Measurements from ENCODE around the gene ZNF219.
A peak's percentile ranks its signal among the peaks of the same experiment; 100 is the strongest.

Gene ZNF219
- 12.2 to 22.7 reads per million in 2 donors for total RNA-seq

DNA sequence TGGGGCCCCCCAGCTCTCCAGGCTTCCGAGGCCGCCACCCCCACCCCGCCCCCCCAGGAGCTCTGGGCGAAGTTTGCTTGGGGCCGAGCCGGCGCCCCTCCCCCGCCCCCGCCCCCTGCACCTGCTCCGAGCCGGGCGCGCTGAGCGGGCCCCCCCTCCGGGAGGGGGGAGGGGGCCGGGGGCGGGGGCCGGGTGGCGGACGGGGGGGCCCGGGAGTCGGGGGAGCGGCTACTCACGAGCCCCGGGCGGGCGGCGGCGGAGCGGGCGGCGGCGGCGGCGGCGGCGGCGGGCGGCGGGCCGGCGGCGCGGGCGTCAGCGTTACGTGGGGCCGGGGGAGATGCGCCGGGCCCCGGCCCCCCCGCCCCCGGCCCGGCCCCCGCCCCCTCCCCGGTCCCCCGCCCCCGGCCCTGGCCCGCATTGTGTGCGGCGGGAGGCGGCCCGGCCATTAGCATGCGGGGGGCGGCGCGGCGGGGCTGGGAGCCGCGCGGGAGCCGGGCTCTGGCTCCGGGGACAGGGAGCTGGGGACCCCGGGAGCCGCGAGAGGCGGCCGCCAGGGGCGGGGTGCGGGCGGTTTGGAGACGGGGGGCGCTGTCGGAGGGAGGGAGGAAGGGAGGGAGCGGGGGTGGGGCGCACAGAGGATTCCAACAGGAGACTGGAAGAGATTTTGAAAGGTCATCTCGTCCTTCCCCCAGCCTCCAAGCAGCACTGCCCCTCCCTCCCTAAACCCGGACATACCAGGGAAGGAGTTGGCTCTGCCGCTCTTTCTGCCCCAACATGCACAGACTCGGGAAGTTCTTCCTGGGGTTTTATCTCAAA, at the start of gene ZNF219:
ZNF219 (minus strand) TSS at position 580 of the 816 bp plus-strand sequence. CDS start 5,064 bp downstream, outside the sequence.
- peak; percentile 50 for DNase-seq

DNA sequence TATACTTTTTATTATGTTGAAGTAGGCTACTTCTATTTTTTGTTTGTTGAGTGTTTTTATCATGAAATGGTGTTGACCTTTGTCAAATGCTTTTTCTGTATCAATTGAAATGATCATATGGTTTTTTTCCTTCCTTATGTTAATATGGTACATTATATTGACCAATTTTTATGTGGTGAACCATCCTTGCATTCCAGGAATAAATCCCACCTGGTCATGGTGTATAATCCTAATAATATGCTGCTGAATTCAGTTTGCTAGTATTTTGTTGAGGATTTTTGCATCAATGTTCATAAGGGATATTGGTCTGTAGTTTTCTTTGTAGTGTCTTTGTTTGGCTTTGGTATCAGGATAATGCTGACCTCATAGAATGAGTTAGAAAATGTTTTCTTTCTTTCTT, 47.0 kb upstream of the ZNF219 start:
- no peak for DNase-seq

DNA sequence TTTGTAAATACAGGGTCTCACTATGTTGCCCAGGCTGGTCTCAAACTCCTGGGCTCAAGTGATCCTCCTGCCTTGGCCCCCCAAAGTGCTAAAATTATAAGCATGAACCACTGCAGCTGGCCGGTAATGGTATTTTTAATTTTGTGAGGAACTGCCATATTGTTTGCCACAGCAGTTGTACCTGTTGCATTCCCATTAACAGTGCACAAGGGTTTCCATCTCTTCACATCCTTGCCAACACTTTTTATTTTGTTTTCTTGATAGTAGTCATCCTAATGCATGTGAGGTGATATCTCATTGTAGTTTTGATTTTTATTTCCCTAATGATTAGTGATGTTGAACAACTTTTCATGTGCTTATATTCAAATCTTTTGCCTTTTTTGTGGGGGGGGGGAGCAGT, 43.9 kb upstream of the ZNF219 start:
- DNase-seq, result no peak

DNA sequence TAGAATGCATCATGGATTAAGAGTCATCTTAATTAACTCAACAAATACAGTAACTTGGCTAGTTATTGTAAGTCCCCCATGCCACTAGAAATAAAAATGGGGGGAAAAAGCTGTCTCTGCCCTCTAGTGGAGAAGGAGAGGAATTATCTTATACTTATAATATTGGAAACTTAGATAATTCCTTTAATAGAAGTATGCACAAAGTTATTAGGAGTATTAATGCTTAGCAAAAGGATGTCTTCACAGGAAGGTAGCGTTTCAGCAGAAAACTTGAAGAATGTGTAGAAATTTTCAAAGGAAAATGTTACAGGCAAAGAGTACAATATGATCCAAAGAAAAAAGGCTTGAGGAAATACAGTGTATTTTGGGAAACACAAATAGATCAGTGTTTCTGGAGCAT, 37.6 kb upstream of the ZNF219 start:
- no peak for DNase-seq

DNA sequence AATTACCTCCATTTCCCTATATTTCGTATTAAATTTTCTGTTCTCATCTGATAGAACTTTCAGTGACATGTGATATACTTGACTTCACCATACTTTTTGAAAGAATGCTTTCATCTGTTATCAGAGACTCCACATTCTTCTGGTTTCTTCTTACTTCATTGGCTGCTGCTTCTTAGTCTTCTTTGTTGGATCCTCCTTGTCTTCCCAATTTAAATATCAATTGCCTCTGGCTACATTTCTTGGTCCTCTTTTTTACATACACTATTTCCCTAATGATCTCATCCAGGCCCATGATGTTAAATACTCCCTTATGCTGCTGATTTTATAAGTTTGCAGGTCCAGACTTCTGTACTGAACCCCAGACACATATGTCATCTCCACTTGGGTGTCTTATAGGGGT, 35.4 kb upstream of the ZNF219 start:
- no peak for DNase-seq

DNA sequence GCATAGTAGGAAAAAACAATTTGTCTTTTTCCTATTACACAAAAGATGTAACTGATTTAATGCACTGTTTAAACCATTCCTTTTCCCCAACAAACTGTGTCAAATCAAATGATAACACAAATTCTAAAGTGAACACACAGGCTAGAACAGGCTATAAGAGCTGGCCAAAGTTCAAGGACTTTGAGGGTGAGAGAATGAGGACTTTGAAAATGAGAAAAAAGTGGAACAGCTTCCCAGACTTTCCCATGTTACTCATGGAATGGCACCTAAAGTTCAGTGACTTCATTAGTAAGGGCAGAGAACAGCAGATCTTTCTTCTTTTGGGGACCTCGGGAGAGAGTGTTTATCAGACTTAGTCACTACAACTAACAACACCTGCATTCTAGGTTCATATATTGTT, 25.0 kb upstream of the ZNF219 start:
- no peak for DNase-seq

DNA sequence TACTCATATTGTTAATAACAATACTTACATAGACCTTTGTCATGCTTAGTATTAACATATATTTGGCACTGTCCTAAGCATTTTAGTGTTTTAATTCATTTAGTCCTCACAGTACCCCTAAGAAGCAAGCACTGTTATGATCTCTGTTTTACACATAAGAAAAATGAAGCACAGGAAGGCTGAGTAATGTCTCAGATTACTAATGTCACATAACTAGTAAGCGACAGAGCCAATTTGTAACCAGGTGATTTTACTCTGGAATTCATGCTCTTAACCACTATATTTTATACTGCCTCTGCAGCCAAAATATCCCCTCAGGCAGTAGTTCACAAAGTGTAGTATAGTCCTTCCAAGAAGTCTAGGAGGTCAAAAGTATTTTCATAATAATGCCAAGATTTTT, 22.7 kb upstream of the ZNF219 start:
- no peak for DNase-seq

DNA sequence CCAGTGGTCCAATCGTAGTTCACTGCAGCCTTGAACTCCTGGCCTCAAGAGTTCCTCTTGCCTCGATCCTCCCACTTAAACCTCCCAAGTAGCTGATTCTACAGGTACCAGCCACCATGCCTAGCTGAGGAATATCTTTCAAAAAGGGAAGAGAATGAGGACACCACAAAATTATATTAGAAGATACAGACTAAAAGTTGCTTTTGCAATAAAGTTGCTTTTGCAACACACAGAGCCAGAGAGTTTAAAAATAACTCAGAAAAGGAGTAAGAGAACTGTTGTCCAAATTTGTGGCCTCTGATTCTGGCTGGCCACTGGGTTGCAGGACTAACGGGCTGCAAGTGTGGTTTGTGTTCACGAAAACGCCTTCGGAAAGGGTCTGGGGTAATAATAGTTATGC, 22.2 kb upstream of the ZNF219 start:
- DNase-seq, result no peak

DNA sequence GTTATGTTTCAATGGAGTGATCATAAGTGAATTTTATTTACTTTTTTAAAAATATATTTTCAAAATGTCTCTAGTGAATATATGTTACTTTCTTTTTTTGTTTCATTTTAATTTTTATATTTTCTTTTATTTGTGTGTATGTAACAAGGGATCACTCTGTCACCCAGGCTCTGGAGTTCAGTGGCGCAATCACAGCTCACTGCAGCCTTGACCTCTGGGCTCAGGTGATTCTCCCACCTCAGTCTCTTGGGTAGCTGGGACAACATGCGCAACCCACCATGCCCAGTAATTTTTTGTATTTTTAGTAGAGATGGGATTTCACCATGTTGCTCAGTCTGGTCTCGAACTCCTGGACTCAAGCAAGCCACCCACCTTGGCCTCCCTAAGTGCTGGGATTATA, 20.5 kb upstream of the ZNF219 start:
- DNase-seq, result no peak

DNA sequence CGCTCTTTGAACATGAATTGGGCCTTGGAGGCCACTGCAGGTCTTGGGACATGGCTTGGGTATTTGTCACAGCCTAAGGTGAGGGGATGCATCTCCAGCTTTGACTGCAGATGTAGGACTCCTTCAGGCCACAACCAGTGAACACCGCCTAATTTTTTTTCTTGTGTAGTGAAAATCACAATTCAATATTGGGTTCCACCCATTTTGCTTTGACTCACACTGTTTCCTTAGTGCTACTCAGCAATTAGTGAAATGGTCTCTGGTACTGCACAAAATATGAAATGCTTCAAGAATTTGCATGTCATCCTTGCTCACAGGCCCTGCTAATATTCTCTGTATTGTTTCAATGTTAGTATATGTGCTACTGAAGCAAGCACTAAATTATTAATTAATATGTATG, 14.9 kb upstream of the ZNF219 start:
- no peak for DNase-seq

DNA sequence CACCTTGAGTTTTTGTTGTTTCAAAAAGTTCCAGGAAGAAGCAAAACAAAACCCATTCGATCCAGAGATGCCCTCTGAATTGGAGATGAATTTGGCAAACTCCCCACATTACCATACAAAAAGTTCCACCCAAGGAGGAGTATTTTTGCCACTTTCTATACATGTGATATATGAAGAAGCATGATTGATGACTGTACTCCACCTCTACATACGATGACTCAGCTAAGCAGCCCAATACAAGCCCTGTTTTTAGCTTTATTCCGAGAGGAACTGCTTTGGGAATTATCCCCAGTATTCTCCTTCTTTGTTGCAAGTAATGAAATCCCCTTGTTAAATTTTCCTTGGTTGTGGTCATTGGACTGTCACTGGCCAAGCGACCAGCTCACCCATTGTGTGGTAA, 13.8 kb upstream of the ZNF219 start:
- DNase-seq, result no peak

DNA sequence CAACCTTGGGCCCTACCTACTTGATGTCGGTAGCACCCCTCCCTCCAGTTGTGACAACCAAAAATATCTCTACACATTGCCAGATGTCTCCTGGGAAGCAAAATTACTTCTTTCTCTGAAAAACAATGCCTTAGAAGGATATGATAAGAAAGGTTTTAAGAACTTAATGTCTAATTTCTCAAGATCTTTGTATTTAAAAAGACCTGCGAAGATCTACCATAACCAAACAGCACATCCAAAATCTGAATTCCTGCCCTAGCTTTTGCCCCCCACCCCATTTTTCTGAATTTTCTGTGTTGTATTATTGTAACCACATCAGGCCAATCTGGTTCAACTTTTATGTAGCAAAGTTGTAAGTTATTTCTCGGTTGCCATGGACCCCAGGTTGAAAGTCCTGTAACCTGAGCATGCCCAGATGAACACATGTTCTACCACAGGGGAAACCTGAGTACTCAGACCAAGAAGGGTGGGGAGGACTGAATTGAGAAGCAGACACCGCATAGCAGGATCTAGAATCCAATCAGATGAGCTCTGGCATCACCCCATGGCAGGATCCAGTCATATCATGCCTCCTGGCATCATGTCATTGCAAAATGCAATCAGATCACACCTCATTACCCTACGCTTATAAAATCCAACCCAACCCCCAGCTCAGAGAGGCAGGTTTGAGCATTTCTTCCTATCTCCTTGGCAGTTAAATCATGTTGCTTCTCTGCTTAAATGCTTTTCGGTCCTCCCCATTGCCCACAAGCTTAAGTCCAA, 11.1 kb upstream of the ZNF219 start:
- no peak for DNase-seq

DNA sequence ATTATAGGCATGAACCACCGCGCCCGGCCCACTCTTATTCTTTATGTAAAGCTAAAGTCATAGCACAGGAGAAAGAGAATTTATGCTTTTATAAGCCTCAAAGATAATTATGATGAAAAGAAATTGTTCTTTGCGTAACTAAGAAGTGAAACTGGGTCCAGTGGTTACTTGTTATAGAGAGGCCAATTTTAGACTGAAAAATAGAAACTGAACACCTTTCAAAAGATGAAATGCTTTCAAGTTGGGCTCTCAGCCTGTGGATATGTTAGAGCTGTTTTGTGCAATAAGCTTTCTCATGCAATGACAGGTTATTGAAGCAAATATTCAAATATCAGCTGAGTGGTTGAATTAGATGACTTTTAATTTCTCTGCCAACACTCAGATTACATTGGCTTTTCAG, 10.3 kb upstream of the ZNF219 start:
- no peak for DNase-seq

DNA sequence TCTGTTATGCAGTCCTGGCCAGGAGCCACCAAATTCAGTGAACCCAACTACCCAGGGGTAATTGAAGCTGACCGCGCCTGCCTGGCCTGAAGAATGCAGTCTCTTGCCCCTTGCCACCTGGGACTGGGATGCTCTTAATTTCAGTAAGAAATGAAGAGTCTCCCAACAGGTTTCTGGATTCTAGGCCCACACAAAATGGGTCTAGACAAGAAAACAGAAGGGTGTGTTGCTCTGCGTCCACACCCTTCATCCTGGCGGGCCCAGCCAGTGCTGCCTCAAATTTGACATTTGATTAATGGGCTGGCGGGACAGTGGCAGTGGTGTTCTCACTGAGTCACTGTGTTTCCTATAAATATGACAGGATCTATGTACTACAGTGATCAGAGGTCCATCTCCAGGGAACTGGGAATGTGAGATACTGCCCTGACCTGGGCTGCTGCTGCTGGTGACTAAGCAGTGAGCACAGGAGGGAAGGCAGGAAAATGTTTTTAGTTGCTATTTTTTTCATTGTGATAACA, 8.9 kb upstream of the ZNF219 start:
- no peak for DNase-seq

DNA sequence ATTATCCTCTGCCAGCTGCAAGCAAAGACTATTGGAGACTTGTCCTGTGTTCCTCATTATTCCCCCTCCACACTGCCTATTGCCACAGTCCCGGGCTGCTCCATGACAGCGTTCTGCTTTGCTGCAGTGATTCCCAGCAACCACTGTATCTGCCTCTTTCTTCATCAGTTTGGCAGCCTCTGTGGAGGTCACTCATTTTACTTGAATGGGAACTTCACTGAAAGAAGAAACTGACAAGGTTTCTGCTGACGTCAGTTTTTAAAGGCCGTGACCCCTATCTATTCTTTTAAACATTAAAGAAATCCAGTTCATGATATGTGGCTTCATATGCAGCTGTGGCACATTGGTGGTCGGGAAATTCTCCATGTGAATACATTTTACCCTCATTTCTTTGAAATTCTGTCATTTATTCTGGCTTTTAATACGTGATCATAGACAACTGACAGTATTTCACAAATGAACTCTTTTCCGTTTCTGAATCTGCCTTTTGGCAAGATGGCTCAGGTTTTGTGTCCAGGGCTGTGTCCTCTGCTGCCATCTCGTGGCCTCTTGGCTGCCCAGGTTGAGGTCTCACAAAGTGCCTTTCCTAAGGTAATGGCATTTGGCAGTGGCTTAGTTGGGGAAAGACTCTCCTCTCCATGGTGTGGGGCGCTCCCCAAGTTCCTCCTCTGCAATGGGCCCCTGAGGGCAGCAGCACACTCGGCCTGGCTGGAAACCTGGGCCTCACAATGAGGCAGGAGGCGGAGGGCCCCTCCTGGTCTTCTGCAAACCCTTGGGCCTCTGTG, 8.2 kb upstream of the ZNF219 start:
- DNase-seq, result peak; percentile 70

DNA sequence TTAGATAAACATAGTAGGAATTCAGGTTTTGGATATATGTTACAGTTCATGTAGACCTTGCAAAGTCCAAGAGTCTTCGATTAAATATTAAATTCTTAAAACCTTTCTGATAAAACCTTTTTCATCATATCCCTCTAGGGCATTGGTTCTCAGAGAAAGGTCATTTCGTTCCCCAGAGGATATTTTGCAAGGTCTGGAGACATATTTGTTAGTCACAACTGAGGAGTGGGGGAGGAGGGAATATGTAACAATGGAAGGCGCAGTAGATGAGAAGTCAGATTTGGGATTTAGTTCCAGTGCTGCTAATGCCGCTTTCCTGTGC, 7.7 kb upstream of the ZNF219 start:
- DNase-seq, result no peak

DNA sequence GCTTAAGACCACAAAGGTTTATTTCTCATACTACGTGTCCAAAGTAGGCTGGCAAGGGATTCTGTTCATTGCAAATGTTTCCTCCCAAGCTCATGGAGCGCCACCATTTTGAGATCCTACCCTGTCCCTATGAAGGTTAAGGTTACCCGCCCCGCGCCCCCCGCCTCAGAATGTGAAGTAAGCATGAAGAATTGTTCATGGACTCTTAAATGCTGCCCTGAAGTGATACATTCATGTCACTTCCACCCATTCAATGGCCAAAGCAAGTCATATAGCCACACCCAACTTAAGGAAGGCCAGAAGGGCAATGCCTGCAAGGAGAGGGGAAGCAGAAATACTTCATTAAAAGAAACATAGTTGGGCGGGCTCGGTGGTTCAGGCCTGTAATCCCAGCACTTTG, 6.6 kb upstream of the ZNF219 start:
- DNase-seq, result no peak

DNA sequence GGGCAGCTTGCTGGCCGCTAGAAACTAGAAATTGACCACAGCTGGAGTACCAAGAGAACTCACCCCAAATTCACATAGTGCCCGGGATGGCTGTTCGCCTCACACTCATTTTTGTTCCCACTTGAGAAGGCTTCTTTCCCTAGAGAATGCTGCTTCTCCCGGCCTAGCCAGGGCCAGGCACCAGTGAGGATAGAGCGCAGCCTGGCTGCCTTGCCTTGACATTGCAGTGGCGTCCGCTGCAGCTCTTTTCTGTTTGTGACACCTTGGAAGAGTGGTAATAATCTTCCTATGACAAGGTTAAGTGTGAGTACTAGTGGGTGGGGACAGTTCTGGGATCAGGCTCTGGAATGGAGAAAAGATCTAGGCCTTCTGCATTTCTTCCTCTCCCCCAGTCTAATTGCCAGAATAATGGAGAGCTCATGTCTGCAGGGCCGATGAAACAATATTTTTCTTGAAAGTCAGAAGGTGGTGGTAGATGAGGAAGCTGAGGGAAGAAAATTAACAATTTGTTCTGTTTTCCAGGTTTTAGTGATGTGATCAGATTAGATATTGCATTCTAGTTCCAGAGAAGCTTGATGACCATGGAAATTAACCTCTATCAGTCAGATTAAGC, 6.1 kb upstream of the ZNF219 start:
- peak; percentile 55 for DNase-seq

DNA sequence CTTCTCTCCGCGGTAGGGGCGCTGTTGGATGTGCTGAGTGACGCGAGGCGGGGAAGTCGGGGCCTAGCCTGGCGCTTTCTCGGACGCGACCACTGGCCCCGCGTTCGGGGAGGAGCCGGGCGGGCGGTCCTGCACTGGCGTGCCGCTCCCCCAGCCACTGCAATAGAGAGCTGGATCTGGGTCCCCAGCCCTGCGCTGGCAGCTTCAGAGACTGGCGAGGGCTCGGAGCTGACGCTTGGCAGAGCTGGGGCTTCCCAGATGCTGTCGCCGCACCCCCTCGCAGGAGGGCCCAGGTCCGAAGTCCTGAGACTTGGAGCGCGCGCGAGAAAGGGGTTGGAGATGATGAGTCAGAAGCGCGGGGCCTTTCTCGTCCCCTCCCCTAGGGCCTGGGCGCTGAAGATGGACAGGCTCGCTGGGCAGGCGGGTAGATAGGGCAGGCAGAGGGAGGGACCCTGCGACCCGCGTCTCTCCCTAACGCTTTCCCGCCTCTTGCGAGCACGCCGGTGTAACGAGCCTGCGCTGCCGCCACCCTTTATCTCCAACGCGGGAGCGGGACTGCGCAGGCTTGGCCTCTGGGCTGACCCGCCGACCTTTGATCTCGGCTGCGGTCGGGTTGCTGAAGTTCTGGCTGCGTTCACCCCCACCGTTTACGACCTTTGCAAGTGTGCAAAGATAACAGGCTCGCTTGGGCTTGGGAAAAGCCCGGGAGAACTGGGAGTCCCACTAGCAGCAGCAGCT, 5.4 kb upstream of the ZNF219 start:
- peak; percentile 87 for DNase-seq

DNA sequence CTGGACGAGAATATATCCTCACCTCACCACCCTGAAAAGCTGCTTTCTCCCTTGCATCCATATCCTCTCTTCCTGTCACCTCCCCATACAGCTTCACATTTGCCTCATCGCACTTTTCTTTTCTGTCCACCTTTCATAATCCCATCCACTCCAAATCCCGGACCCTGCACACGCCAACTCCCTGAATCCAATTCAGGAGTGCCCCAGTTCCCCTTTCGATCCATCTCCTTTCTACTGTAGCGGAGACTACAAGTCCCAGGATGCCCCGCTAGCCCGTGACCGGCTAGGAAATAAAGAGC, 4.9 kb upstream of the ZNF219 start:
- DNase-seq, result no peak

DNA sequence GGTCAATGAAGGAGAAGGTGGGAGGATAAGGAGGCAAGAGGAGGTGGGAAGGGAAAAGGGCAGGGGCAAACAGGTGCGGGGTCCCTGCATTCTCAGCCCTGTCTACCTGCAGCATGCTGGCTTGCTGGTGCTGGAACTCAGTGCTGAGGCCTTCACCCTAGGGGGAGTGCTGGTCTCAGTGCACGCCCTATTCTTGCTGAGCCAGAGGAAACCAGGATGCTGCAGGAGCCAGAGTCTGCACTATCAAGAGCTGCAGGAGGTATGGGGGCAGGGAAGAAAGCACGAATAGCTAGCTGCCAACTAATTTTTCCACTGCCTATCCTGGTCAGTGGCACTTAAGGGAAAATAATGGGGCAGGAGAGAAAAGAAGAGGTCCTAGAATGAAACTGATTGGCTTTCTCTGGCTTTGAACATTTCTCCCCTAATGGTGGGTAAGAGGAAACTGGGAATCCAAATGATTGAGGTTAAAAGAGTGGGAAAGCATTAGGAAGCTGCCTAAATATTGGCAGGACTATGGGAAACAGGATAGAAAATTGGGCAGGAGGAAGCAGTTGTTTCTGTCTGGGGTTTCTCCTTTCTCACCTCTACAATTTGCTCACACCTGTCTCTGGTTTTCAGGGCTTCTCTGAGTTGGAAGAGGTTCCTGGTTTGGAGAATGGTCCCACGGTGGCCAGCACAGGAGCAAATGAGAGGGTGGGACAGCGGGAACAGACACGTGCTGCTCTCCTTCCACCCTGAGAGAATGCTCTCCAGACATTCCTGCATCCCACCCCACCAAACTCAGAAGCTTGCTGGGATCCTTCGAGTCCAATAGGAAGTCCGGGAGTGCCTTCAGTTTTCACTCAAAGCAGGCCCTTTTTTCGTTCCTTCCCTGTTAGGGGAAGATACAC, 4.3 kb upstream of the ZNF219 start:
- no peak for DNase-seq

Data from T-helper 9 cell (primary cell).